ENCODE measurements around the gene EMB.
"Not testable (repeated sequence)": the region's sequence is repeated elsewhere in the genome, so short reads cannot be mapped to it uniquely, and the experiment has no call there.

- TF ChIP-seq EP300 (conservative IDR thresholded peaks at IDR 0.05; ENCODE audit: poor library complexity, severe bottlenecking); CTCF (IDR thresholded peaks at IDR 0.05; ENCODE audit: poor library complexity, severe bottlenecking); REST (IDR thresholded peaks at IDR 0.05; ENCODE audit: borderline replicate concordance); RAD21 (conservative IDR thresholded peaks at IDR 0.05); POLR2AphosphoS5 (IDR thresholded peaks at IDR 0.05); TAF1 (IDR thresholded peaks at IDR 0.05; ENCODE audit: low read depth); EZH2 (IDR thresholded peaks at IDR 0.05; ENCODE audit: borderline replicate concordance, insufficient read depth, low read length, poor library complexity, severe bottlenecking): not testable (repeated sequence)
Observed at GRCh38 chr5:50449241-50449640, 8.2 kb upstream of the EMB start.

Measured in neural cell (in vitro differentiated cells).